Subcutaneous adipose tissue (tissue), 4 donors: Measurements from ENCODE around the gene ERN1. TPM values are rescaled to one million over a fixed set of nuclear protein-coding genes. Genes with fewer than 3 reads are reported as not detected.

ENCODE experiments used
- CTCF ChIP-seq: fragments of 450-650 bp; IDR thresholded peaks from one replicate; pipeline ENCODE4 v1.5.1; 2016; ENCODE audit warnings: low read depth, mild to moderate bottlenecking, control low read depth, antibody characterized with exemption, moderate library complexity
- total RNA-seq, 4 donors: library from RNA; depleted of rRNA; stranded (reverse); fragments of >200 nt; gene quantifications; one replicate each; pipeline ENCODE4 v1.1.0, GENCODE V29; 2016

The ERN1 gene
- total RNA-seq, 4 donors from 2014 or later: 9.6 to 13.1 (median 11.7) TPM

DNA sequence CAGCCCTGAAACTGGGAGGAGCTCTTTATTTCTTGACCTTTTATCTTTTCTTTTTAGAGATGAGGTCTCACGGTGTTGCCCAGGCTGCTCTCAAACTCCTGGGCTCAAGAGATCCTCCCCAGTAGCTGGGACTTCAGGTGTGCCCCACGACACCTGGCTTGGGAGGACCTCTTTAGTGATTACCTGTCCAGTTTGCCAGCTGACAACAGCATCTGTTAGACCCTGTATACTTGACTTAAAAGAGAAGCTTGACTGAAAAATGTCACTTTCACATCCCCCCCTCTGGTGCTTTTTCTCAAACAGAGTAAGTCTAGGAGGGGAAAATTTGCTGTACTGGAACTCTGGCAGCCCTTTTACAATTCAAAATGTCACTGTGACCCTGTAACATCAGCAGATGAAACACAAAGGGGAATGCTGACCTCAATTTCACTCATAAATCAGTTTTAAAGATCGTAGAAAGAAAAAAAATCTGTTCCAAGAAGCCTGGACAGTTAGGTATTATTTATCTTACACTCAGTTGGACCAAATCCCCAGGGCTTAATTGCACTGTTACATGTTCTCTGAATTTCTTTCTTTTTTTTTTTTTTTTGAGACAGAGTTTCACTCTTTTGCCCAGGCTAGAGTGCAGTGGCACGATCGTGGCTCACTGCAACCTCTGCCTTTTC lies 1.8 kb upstream of the ERN1 start:
- no peak for TF ChIP-seq CTCF

DNA sequence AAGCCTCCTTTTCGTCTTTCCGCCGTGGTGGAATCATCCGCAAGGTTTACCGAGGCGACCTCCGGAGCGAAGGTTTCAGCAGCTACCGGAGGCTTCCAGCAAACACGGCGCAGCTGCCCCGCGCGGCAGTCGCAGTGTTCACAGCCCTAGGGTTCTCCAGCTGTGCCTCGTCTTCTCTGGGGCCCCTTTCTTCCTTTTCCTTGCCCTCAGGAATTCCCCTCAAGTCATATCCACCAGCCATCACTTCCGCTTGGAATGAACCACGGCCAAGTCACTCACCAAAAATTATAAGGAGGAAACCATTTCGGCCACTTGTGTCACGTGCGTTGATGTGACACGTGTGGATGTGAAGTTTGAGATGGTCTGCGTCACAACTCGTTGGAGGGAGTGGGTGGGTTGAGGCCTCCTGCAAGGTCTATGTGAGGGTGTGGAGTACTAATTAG lies 636 bp upstream of the ERN1 start:
- no peak for TF ChIP-seq CTCF

DNA sequence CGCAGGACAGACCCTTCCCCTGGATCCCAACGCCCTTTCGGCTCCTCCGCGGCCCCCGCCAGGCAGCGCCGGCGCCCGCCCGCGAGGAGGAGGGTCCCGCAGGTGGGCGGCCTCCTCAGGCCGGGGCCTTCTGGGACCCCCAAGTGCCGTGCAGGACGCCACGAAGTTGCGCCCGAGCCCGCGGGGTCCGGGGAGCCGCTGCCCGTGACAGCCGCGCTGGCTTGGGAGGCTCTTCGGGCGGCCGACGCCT lies 504 bp downstream of the ERN1 start:
- no peak for TF ChIP-seq CTCF

DNA sequence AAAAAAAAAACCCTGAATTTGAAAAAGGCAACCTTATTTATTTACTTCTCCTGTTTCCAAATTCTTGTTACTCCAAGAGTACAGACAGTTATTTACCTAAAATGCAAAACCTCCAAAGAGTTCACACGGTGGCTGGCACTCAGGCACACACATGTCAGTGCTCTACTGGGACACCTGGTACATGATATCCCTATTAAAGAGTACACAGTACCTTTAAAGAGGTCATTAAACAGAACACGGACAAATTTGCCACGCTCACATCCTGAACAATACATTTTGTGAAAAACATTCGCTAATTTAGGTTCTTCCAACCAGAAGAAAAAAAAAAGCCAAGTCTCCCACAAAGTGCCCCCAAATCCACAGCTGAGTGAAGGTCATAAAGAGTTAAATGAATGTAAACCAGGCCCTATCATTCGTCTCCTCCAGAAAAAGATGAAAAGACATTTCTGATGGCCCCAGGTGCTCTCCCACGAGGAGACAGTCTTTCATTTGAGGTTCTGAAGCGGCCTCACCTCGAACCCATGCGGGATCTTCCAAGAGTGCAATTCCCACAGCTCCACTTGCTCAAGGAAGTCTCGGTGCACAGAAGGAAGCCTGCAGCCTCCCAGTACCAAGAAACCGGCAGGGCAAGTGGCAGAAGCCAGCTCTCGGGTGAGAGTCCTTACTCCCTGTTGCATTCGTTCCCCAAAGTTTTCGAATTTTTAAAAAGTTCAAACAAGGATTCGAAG lies 993 bp downstream of the ERN1 start:
- TF ChIP-seq CTCF: no peak

DNA sequence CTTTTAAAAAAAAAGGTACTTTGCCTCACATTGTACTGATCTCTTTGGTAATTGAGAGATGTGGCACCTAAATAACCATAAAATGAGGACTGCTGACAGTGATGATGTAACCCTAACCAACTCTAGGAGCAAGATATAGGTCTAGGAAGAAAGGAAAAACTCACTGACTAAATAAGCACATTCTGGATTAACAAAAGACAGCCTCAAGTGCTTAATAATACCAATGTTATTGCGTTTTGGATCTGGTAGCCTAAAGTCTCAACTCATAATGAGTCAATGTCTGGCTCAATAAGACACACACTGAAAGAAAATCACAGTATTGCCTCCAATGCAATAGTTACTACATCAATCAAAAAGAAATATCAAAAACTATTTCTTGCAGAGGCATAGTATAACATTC lies 3.0 kb downstream of the ERN1 start:
- no peak for TF ChIP-seq CTCF

- TF ChIP-seq CTCF: no peak
These were observed 4.0 kb downstream of the ERN1 start for GRCh38 chr17:64125937-64126336.

DNA sequence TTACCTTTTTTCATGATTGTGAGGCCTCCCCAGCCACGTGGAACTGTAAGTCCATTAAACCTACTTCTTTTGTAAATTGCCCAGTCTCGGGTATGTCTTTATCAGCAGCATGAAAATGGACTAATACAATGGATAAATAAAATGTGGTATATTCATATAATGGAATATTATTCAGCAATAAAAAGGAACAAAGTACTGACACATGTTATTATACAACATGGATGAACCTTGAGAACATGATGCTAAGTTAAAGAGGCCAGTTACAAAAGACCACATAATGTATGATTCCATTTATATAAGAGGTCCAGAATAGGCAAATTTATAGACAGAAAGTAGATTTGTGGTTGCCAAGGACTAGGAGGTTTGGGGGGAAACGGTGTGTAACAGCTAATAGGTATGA lies 5.3 kb downstream of the ERN1 start:
- no peak for TF ChIP-seq CTCF
